ENCODE measurements around the gene AGAP3. TPM values are rescaled to one million over a fixed set of nuclear protein-coding genes. Genes with fewer than 3 reads are reported as not detected.

The AGAP3 gene
- polyA plus RNA-seq, 3 donors = 6.4 to 133 (median 6.8) TPM

DNA sequence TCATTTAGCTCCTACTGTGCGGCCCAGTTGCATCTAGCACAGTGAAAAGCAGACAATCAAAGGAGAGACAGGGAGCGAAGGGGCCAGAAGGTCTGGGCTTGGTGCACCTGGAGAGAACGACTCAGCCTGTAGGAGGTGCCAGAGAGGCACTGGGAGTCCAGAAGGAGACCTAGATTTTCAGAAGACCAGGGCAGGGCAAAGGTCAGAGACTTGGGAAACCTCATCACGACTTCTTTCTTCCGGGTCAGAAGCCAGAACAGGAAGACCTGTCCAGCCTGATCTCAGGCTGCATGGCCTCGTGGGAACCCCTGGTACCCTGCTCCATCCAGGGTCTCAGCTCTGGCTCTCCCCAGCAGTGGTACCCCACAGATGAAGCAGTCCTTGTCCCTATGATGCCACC is 5.2 kb downstream of the AGAP3 start:
- no peak overlapping the region for H3K27ac ChIP-seq (ENCODE audit: low read depth in 1 of 2, low read length in 2 of 2)
- peaks cover 37 to 49% of the 10 kb centered on the region in 2 donors for H3K4me1 ChIP-seq (ENCODE audit: control insufficient read depth in 1 of 2, insufficient read depth in 2 of 2, low read length in 2 of 2)
- WGBS (ENCODE audit: insufficient coverage) = 61% methylated on average over 6 of the region's 6 CpGs
- Mint-ChIP-seq H3K27ac (peak overlapping the region in 2 of 7 donors; percentile 25 to 59), H3K27me3 (ENCODE audit: low read depth in 3 of 3) (no peaks in the 10 kb centered on the region), H3K36me3 (peaks cover 23% of the 10 kb centered on the region in 2 donors), H3K4me1 (peaks cover 45% of the 10 kb centered on the region), H3K4me3 (no peak overlapping the region), H3K9me3 (peaks cover 0 to 3% (median 0%) of the 10 kb centered on the region in 7 donors)
- H4K20me1 ChIP-seq (ENCODE audit: insufficient read depth, low read length) = peaks cover 94% of the 10 kb centered on the region
- no peak overlapping the region for H3K9ac ChIP-seq (ENCODE audit: insufficient read depth, low read length, poor library complexity, severe bottlenecking)
- H3K79me2 ChIP-seq (ENCODE audit: insufficient read depth, low read length) = peaks cover 74% of the 10 kb centered on the region
- H2AFZ ChIP-seq (ENCODE audit: insufficient read depth, low read depth, low read length, poor library complexity, severe bottlenecking) = no peak overlapping the region
- no peak overlapping the region for H3K4me2 ChIP-seq (replicated peaks; ENCODE audit: extremely low read depth, low read length, poor library complexity, severe bottlenecking)
- peak; percentile 75 for TF ChIP-seq CTCF (IDR thresholded peaks at IDR 0.05)
- H3K9me3 ChIP-seq (replicated peaks in 1 of 2; ENCODE audit: control insufficient read depth in 1 of 2, insufficient read depth in 1 of 2, low read length in 2 of 2) = no peaks in the 10 kb centered on the region
- intact Hi-C loops (cut with micrococcal nuclease) = loop anchor here (1.0 to 10.0 kb wide), 2 partner anchors 20 to 57 kb away; no protein-coding TSS in a partner anchor
- no peaks in the 10 kb centered on the region for H3K27me3 ChIP-seq (ENCODE audit: control insufficient read depth in 2 of 2, insufficient read depth in 2 of 2, low read length in 2 of 2)
- no peak overlapping the region for H3K4me3 ChIP-seq (replicated peaks in 1 of 3; ENCODE audit: low read depth in 2 of 3, low read length in 3 of 3)
- H3K36me3 ChIP-seq (replicated peaks in 1 of 2; ENCODE audit: control insufficient read depth in 1 of 2, insufficient read depth in 2 of 2, low read length in 2 of 2) = peaks cover 2 to 17% of the 10 kb centered on the region in 2 donors
- DNase-seq = peak; percentile 53 to 73 (median 64)

DNA sequence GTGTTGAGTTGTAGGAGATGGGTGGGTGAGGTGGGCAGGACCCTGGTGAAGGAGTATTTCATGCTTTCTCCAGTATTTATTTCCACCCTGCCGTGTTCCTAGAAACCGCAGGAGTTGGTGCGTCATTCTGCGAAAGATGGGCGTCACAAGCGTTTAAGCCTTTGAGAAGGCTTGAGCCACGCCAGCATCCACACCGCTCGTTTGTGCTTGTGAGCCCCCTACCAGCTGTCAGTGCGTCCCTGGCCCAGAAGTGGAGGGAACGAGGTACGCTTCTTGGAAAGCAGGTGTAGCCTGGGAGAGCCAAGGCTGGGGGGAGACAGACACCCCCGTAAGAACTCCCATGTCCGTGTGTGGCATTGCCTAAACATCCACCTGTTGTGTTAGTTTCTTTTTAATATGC is 5.7 kb downstream of the AGAP3 start:
- Mint-ChIP-seq H3K27ac (no peak overlapping the region), H3K9me3 (peaks cover 0 to 2% (median 0%) of the 10 kb centered on the region in 7 donors), H3K4me3 (no peak overlapping the region), H3K4me1 (peaks cover 45% of the 10 kb centered on the region), H3K27me3 (ENCODE audit: low read depth in 3 of 3) (no peaks in the 10 kb centered on the region), H3K36me3 (peaks cover 23 to 28% of the 10 kb centered on the region in 2 donors)
- no peak overlapping the region for H2AFZ ChIP-seq (ENCODE audit: insufficient read depth, low read depth, low read length, poor library complexity, severe bottlenecking)
- H3K9ac ChIP-seq (ENCODE audit: insufficient read depth, low read length, poor library complexity, severe bottlenecking) = no peak overlapping the region
- H3K36me3 ChIP-seq (replicated peaks in 1 of 2; ENCODE audit: control insufficient read depth in 1 of 2, insufficient read depth in 2 of 2, low read length in 2 of 2) = peaks cover 2 to 17% of the 10 kb centered on the region in 2 donors
- no peak for TF ChIP-seq CTCF (IDR thresholded peaks at IDR 0.05)
- DNase-seq = no peak
- WGBS (ENCODE audit: insufficient coverage) = 97% methylated on average over 13 of the region's 14 CpGs
- no peak overlapping the region for H3K4me3 ChIP-seq (replicated peaks in 1 of 3; ENCODE audit: low read depth in 2 of 3, low read length in 3 of 3)
- intact Hi-C loops (cut with micrococcal nuclease) = loop anchor here (1.0 to 10.0 kb wide), 3 partner anchors 13 to 57 kb away; no protein-coding TSS in a partner anchor
- peaks cover 37 to 46% of the 10 kb centered on the region in 2 donors for H3K4me1 ChIP-seq (ENCODE audit: control insufficient read depth in 1 of 2, insufficient read depth in 2 of 2, low read length in 2 of 2)
- no peaks in the 10 kb centered on the region for H3K27me3 ChIP-seq (ENCODE audit: control insufficient read depth in 2 of 2, insufficient read depth in 2 of 2, low read length in 2 of 2)
- peaks cover 97% of the 10 kb centered on the region for H4K20me1 ChIP-seq (ENCODE audit: insufficient read depth, low read length)
- H3K4me2 ChIP-seq (replicated peaks; ENCODE audit: extremely low read depth, low read length, poor library complexity, severe bottlenecking) = no peak overlapping the region
- no peak overlapping the region for H3K27ac ChIP-seq (ENCODE audit: low read depth in 1 of 2, low read length in 2 of 2)
- H3K9me3 ChIP-seq (replicated peaks in 1 of 2; ENCODE audit: control insufficient read depth in 1 of 2, insufficient read depth in 1 of 2, low read length in 2 of 2) = no peaks in the 10 kb centered on the region
- H3K79me2 ChIP-seq (ENCODE audit: insufficient read depth, low read length) = peaks cover 76% of the 10 kb centered on the region

Measured in CD14-positive monocyte (primary cell).